Erythroblast (primary cell): ENCODE measurements around the gene ARHGEF25.
"Not testable (repeated sequence)": the region's sequence is repeated elsewhere in the genome, so short reads cannot be mapped to it uniquely, and the experiment has no call there.

Source experiments
- DNase-seq, 2 experiments: peaks; one replicate each; lab custom pipeline; 2025; lab: John Stamatoyannopoulos, UW
- GATA1 ChIP-seq: IDR thresholded peaks from 2 replicates; pipeline ENCODE4 v1.6.1; 2011; ENCODE audit warnings: low read depth, mild to moderate bottlenecking, control low read depth, low read length, moderate library complexity
- POLR2A ChIP-seq: IDR thresholded peaks from 2 replicates; pipeline ENCODE4 v1.6.1; 2011; ENCODE audit warnings: mild to moderate bottlenecking, low read length

The ARHGEF25 gene

DNA sequence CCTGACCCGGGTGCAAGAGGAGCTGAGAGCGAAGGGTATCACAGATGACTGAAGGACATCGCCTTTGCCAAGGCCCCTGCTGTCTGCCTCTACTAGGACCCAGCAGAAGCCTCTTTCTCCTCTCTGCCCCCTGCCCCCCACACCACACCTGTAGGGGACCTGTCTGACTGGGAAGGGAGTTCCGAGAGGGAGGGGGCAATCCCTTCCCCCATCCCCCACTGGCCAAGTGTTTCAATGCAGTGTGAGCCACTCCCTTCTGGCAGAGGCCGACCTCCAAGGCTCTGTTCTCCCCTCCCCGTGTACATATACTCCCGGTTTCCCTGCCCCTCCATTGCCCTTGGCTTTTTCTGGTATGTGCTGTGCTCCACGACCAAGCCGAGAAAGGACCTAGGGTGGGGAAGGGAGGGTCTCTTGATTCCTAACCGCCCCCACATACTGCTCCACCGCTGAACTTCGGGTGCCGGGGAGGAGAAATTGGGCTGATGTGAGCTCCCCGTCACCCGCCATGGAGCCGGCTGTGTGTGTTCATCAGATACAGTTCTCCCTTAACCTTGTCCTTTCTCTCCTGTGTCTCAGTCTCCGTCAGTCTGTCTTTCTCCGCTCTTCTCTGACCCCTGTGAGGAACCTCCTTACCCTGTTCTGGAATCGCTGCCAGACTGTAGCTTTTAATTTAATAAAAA lies 2.0 kb upstream of the ARHGEF25 start:
- TF ChIP-seq GATA1 (no peak), POLR2A (no peak)
- no peak for DNase-seq

GRCh38 chr12:57609781-57610553 lies 1.3 kb upstream of the ARHGEF25 start:
- DNase-seq, result no peak
- TF ChIP-seq POLR2A, result no peak
- TF ChIP-seq GATA1, result no peak

GRCh38 chr12:57610554-57611107 lies 604 bp upstream of the ARHGEF25 start:
- DNase-seq, result peak in 1 of 2 experiments; percentile 42
- TF ChIP-seq POLR2A (no peak), GATA1 (no peak)

DNA sequence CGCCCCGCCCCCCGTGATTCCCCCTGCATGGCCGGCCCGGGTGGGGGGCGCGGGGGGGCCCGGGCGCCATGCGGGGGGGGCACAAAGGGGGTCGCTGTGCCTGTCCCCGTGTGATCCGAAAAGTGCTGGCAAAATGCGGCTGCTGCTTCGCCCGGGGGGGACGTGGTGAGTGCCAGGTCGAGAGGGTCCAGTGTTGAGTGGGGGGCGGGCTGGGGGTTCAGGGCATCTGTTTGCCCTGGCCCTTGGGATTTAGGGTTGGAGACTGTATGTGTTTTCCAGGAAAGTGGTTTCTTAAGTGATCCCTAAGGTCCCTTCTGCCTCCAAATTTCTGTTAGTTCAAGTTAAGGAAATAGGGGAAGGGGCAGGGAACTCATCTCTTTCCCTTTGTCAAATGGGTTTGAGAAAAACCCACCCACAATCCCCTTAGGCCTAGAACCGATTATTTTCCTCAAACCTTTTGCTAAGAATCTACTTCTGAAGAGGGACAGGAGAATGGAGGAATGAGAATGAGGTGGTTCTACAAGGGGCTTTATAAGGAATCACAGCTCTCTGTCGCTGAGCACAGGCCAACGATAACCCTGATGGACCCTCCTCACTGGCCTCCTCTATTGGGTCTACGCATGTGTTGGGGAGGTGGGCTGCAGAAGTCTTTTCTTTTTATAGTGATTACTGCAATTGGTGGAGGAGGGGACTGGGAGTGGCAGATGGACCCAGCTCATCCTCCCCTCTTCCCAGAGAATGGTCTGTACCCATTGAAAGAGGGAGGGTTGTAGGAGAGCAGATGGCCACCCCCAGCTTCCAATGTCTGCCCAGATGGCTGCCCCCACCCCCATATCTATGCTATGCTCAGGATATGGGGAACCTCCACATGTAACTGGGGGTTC lies 834 bp downstream of the ARHGEF25 start:
- TF ChIP-seq GATA1 (no peak), POLR2A (no peak)
- no peak for DNase-seq

- DNase-seq, result no peak
- no peak for TF ChIP-seq GATA1
- no peak for TF ChIP-seq POLR2A
Observed at GRCh38 chr12:57612711-57613426, 1.6 kb downstream of the ARHGEF25 start.

GRCh38 chr12:57613427-57614109 lies 2.3 kb downstream of the ARHGEF25 start:
- TF ChIP-seq POLR2A (no peak), GATA1 (no peak)
- no peak for DNase-seq

DNA sequence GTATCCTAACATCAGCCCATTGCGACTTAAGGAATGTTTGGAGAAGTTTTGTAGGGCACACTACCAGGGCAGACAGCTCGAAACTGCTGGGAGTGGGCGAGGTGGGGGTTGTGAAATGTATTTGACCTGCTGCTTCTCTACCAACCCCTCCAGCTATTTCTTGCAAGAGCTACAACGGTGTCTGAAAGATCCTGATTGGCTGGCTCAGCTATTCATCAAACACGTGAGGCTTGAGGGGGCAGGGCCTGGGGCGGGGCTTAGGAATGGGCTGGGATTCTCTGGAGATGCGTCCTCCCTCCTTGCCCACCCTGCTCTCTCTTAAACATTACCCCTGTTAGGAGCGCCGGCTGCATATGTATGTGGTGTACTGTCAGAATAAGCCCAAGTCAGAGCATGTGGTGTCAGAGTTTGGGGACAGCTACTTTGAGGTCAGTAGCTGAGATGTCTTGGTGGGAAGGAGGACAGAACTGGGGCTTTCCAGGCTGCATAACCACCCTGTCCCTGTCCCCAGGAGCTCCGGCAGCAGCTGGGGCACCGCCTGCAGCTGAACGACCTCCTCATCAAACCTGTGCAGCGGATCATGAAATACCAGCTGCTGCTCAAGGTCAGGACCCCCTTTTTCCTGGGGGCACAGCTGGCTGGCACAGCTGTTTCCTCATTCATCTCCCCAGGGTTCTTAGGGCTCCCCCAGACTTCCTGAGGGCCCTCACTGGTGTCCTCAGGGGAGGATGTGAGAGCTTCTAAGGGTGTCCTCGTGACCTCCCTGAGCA lies 3.1 kb downstream of the ARHGEF25 start:
- TF ChIP-seq POLR2A (no peak), GATA1 (no peak)
- no peak for DNase-seq

DNA sequence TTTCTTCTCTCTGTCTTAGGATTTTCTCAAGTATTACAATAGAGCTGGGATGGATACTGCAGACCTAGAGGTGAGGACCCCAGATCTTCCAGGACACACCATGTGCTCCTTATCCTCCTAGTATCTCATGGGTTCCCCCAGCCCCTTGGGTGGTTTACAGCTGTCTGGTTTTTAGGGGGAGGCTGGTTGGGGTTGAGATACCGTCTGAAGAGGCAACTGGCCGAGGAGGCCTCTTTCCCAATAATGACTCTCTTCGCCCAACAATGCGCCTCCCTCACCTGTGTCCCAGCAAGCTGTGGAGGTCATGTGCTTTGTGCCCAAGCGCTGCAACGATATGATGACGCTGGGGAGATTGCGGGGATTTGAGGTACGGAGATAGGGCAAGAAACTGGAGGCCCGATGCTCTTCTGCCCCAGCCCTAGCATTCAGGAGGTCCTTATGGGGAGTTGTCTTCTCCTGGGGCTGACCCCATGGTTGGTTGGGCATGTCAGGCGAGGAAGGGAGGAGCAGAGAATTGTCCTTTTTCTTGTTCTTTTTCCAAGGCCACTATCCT lies 3.8 kb downstream of the ARHGEF25 start:
- TF ChIP-seq POLR2A, result no peak
- no peak for TF ChIP-seq GATA1

DNA sequence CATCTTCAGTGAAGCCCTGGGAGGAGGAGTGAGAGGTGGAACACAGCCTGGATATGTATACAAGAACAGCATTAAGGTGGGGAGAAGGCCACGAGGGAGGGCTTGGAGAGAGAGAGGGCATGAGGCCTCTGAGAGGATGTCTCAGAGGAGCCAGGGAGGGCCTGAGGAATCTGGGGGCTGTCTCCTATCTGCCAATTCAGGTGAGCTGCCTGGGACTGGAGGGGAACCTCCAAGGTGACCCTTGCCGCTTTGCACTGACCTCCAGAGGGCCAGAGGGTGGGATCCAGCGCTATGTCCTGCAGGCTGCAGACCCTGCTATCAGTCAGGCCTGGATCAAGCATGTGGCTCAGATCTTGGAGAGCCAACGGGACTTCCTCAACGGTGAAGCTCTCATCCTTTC lies 4.4 kb downstream of the ARHGEF25 start:
- DNase-seq, result no peak
- no peak for TF ChIP-seq POLR2A
- no peak for TF ChIP-seq GATA1

More for the DNA sequence above, 3.8 kb downstream of the ARHGEF25 start:
- no peak for DNase-seq

GRCh38 chr12:57616383-57617101 lies 5.3 kb downstream of the ARHGEF25 start:
- DNase-seq, result no peak
- TF ChIP-seq POLR2A (no peak), GATA1 (no peak)

DNA sequence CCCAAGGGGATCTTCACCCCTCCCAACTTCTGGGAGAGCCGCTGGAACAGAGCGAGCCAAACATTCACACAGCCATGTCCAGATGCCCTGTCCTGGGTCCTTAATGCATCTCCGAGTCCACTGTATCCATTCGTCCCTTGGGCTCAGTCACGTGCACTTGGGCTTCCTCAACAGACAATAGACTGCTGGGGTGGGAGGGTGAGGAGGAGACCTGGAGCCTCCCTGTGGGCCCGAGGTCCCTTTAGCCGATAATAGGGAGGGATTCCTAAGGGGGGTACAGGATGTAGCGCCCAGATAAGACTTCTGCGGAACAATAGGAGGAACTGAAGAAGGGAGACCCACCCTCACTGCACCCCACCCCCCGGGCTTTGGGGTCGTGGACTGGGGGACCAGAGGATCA lies 6.7 kb downstream of the ARHGEF25 start:
- TF ChIP-seq POLR2A (no peak), GATA1 (no peak)
- no peak for DNase-seq

DNA sequence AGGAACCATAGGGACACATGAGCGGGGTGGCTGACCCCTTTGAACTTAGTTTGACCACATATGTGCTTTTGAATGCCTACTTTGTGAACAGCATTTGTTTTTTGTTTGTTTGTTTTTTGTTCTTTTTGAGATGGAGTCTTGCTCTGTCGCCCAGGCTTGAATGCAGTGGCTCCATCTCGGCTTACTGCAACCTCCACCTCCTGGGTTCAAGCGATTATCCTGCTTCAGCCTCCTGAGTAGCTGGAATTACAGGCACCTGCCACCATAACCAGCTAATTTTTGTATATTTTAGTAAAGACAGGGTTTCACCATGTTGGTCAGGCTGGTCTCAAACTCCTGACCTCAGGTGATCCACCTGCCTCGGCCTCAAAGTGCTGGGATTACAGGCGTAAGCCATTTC lies 7.2 kb downstream of the ARHGEF25 start:
- DNase-seq, result not testable (repeated sequence)
